HEK293T (cell line): ENCODE data around the gene CDV3.

Experiments used
- BHLHE40 ChIP-seq: fragments of 450-650 bp; IDR thresholded peaks from 2 replicates; pipeline ENCODE4 v1.6.1; 2016; ENCODE audit warnings: mild to moderate bottlenecking, moderate library complexity, borderline replicate concordance
- CTBP1 ChIP-seq: fragments of 450-650 bp; IDR thresholded peaks from 2 replicates; pipeline ENCODE4 v1.6.1; 2016; ENCODE audit warnings: borderline replicate concordance
- FOXA1 ChIP-seq: fragments of 450-650 bp; IDR thresholded peaks from 2 replicates; pipeline ENCODE4 v1.6.1; 2016; ENCODE audit warnings: mild to moderate bottlenecking
- FOXK2 ChIP-seq: fragments of 450-650 bp; IDR thresholded peaks from 2 replicates; pipeline ENCODE4 v1.6.1; 2016; ENCODE audit warnings: mild to moderate bottlenecking
- HDGF ChIP-seq: fragments of 450-650 bp; IDR thresholded peaks from 2 replicates; pipeline ENCODE4 v1.6.1; 2017; ENCODE audit warnings: antibody characterized with exemption, borderline replicate concordance
- L3MBTL2 ChIP-seq: fragments of 450-650 bp; conservative IDR thresholded peaks from 2 replicates; pipeline ENCODE4 v1.6.1; 2016; ENCODE audit warnings: mild to moderate bottlenecking
- NFRKB ChIP-seq: fragments of 450-650 bp; IDR thresholded peaks from 2 replicates; pipeline ENCODE4 v1.6.1; 2016; ENCODE audit warnings: mild to moderate bottlenecking, moderate library complexity
- SP1 ChIP-seq: fragments of 450-650 bp; IDR thresholded peaks from 2 replicates; pipeline ENCODE4 v1.6.1; 2017
- SUZ12 ChIP-seq: fragments of 450-650 bp; IDR thresholded peaks from 2 replicates; pipeline ENCODE4 v1.6.1; 2016; ENCODE audit warnings: mild to moderate bottlenecking
- TARDBP ChIP-seq: fragments of 450-650 bp; IDR thresholded peaks from 2 replicates; pipeline ENCODE4 v1.6.1; 2016
- ZNF384 ChIP-seq: fragments of 450-650 bp; IDR thresholded peaks from 2 replicates; pipeline ENCODE4 v1.6.1; 2016

DNA sequence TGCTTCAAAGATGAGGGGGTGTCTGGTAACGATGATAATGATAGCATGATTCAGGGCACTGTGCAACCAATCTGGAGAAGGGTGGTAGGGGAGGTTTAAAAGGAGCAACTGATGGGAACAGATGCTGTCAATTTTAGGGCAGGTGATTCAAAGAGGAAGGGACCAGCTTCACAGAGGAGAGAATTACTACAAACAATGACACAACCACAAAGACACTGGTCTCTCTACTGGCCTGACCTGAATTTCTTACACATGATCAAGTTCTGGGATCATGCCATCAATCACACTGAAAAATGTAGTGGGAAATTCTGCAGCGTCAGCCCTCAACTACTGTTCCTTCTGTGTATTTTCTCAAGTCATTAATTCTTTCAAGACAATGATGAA lies 2.6 kb upstream of the CDV3 start:
- no peak for TF ChIP-seq BHLHE40
- TF ChIP-seq TARDBP: no peak
- TF ChIP-seq SUZ12: no peak
- TF ChIP-seq HDGF: no peak
- TF ChIP-seq FOXA1: no peak
- TF ChIP-seq ZNF384: no peak
- TF ChIP-seq NFRKB: no peak
- no peak for TF ChIP-seq CTBP1
- TF ChIP-seq L3MBTL2: no peak
- TF ChIP-seq SP1: no peak
- TF ChIP-seq FOXK2: no peak
